GM12864 (cell line): Measurements from ENCODE around the gene ITPKB.

ENCODE experiments used
- DNase-seq: peaks from one replicate; pipeline ENCODE4 v3.0.0-alpha.2; 2011; ENCODE audit warnings: low read depth
- H3K4me3 ChIP-seq: 2 replicates; pipeline ENCODE4 v1.5.1; 2011; ENCODE audit warnings: mild to moderate bottlenecking, low read depth, low read length, control low read depth
- CTCF ChIP-seq: IDR thresholded peaks from 2 replicates; pipeline ENCODE4 v1.5.1; 2011; ENCODE audit warnings: low read depth, mild to moderate bottlenecking, moderate library complexity, low read length, control low read depth, inconsistent platforms; ENCODE audit errors: missing control alignments

Gene ITPKB

GRCh38 chr1:226686440-226687425 lies 52.3 kb downstream of the ITPKB start:
- no peak for DNase-seq
- no peak for TF ChIP-seq CTCF
- H3K4me3 ChIP-seq = no peak overlapping the region

DNA sequence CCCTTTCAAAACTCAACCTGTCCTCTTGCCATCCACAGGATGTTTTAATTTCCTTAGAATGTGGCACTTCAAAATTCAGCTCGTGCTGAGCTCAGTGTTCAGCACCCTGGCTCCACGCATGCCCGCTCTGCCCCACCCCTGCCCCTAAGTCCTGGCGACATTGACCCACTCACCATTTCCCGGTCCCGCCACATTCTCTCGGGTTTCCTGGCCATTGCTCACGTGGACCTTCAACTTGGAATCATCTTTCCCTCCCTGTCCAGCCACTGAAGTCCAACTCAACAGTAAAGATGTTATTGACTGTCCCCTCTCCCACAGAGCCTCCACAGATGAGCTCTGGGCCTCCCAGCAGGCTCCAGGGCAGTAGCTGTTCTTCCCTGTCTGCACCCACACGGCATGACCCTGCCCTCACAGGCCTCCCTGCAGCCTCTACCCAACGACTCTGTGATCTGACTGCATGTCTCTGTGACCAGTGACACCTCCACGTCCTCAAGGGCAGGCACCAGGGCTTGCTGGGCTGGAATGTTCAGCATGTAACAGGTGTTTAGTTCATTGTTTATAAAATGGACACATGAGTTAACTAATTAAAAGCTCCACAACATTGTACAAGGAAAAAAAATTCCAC lies 53.8 kb downstream of the ITPKB start:
- TF ChIP-seq CTCF = no peak
- no peak overlapping the region for H3K4me3 ChIP-seq
- no peak for DNase-seq

DNA sequence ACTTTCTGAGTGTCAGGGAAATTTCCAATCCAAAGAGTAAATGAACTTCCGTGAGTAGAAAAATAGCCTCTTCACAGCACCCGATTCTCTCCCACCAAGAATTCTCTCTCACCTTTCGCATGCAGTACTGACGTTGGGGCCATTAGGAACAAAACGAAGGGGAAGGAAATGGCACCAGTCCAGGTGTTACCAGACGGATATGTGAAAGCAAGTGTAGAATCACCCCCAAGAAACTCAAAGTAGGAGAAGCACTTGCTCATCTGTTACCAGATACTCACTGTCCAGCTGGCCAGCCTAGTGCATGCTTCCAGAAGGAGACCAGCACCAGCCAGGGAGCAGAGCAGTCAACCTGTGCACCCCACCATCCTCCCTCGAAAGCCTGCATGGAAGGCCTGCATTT lies 55.1 kb downstream of the ITPKB start:
- no peak for TF ChIP-seq CTCF
- H3K4me3 ChIP-seq = no peak overlapping the region
- no peak for DNase-seq

DNA sequence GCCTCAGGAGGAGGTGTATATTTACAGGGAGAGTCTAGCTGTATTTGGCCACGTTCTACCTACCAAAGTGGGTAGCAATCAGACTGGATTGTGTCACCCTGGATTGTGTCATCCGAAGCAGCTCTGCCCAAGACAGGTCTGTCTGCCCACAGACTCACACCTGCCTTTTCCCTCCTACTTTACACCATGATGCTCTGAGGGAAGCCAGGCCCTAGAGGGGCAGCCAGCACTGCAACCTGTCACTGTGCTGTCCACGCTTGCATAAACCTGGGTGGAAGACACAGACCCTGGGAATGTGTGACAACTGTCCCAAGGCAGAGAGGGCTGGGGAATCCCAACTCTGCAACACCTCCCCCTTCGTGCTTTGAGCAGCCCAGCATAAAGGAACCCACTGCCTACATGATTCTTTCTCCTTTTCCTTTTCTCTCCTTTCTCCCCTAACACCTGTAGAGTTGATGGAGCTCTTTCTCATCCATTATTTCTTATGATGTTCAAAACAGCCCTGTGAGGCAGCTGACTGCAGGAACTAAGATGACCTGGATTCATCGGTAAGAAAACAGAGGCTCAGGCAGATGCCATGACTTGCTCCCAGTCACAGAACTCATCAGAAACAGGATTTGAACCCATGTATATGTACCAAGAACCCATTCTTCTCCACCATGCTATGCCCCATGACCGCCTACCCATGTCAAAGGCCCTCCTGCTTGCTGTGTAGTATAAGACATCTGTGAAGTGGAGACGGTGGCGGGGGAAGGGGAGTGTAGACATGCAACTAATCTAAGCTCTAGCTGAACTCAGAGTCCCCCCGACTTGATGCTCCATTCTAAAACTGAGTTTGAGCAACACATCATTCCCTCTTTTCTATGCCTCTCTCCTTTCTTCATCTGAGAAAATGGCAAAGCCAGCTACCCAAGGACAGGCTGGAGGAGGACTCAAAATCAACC lies 55.9 kb downstream of the ITPKB start:
- DNase-seq = no peak
- TF ChIP-seq CTCF = no peak
- H3K4me3 ChIP-seq = no peak overlapping the region

DNA sequence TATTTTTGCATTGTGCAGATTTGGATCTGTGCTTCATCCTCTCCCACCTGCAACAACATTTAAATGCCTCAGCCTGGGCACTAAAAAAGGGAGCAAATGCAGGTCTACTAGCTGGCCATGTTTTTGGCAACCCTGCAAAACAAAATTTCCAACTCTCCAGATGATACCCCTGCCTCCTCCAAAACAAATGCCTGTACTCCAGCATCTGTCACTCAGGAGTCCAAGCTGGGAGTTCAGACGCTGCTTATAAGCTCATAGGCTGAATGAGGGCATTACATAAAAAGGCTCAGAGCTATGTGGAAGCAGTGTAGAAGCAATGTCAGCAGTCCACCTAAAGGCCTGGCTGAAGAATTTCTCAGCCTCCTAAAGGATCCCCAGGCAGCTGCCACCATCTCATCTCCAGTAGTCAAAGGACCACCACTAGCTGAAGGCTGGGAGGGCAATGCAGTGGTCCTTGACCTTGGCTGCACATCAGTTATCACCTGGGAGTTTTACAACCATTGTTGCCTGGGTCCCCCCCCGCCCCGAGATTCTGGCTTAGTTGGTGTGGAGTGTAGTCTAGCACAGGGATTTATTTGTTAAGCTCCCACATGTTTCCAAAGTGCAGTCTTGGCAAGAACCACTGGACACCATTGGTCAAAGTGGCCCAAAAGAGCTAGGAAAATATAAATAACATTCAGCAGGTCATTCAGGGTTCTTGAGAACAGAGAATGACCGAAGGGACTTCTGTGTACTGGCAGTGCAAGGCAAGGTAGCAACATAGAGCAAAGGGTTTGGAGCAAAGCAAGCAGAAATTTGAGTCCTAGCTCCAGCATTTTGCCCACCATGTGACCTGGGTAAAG lies 57.2 kb downstream of the ITPKB start:
- no peak for TF ChIP-seq CTCF
- no peak overlapping the region for H3K4me3 ChIP-seq
- no peak for DNase-seq

DNA sequence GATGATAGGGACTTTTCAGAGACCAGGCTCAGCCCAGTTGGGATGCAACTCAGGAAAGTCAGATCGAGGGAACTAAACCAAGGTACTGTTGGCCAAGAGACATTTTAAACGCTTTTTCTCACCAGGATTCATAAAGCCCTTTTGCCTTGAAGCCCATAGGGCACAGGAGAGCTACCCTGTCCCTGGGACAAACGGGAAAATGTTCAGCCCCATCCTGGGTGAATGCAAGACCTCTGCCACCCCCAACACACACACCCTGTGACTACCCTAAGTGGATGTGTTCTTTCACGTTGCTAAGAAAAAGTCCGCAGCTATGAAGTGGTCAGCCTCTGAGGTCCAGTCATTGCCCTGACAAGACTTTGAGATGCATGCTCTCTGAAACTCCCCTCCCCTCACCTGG lies 58.4 kb downstream of the ITPKB start:
- no peak for TF ChIP-seq CTCF
- no peak overlapping the region; the same call in 1 of the 2 replicates for H3K4me3 ChIP-seq
- DNase-seq = no peak
